Measurements from ENCODE around the gene MFRP.

MFRP gene

GRCh38 chr11:119335655-119336543 is 10.6 kb downstream of the MFRP start:
- no peak for DNase-seq

- DNase-seq, result no peak
Measured at GRCh38 chr11:119335091-119335654, 11.3 kb downstream of the MFRP start.

- peak; percentile 97 for DNase-seq
Measured at GRCh38 chr11:119334174-119334930, 12.2 kb downstream of the MFRP start, which contains the start of gene RNF26. TSS of gene RNF26 (plus strand) at chr11:119334527. CDS start at chr11:119335123, 596 bp downstream.

GRCh38 chr11:119332111-119332765 is 14.3 kb downstream of the MFRP start:
- no peak for DNase-seq

- no peak for DNase-seq
Measured at GRCh38 chr11:119330237-119330636, 16.3 kb downstream of the MFRP start.

- no peak for DNase-seq
Measured at GRCh38 chr11:119329320-119329719, 17.2 kb downstream of the MFRP start.

- DNase-seq, result no peak
Measured at GRCh38 chr11:119324189-119324588, 22.3 kb downstream of the MFRP start.

GRCh38 chr11:119323532-119324033 is 22.9 kb downstream of the MFRP start:
- DNase-seq, result peak; percentile 81

- no peak for DNase-seq
Measured at GRCh38 chr11:119322921-119323531, 23.5 kb downstream of the MFRP start.

- no peak for DNase-seq
Measured at GRCh38 chr11:119322360-119322739, 24.2 kb downstream of the MFRP start.

- peak; percentile 53 for DNase-seq
Measured at GRCh38 chr11:119320776-119321524, 25.6 kb downstream of the MFRP start.

- no peak for DNase-seq
Measured at GRCh38 chr11:119320240-119320775, 26.2 kb downstream of the MFRP start.

GRCh38 chr11:119319700-119320239 is 26.7 kb downstream of the MFRP start:
- DNase-seq, result no peak

- DNase-seq, result no peak
Measured at GRCh38 chr11:119319136-119319699, 27.3 kb downstream of the MFRP start.

GRCh38 chr11:119318240-119319135 is 28.0 kb downstream of the MFRP start:
- peak; percentile 53 for DNase-seq

GRCh38 chr11:119317592-119318239 is 28.8 kb downstream of the MFRP start:
- DNase-seq, result no peak

GRCh38 chr11:119316729-119317591 is 29.5 kb downstream of the MFRP start, which contains the start of gene MCAM:
TSS of gene MCAM (minus strand) at chr11:119317130. CDS start at chr11:119317101, 29 bp downstream.
- DNase-seq, result no peak

Data from CD4-positive, alpha-beta T cell treated with Interleukin-10 for 1 hour (primary cell).